ENCODE measurements around the gene TSHZ2. TPM values are rescaled to one million over a fixed set of nuclear protein-coding genes. Genes with fewer than 3 reads are reported as not detected.
"Not testable (repeated sequence)": the region's sequence is repeated elsewhere in the genome, so short reads cannot be mapped to it uniquely, and the experiment has no call there.

TSHZ2 gene
- total RNA-seq, 1 donor from 2014 or later: 12.6 TPM

DNA sequence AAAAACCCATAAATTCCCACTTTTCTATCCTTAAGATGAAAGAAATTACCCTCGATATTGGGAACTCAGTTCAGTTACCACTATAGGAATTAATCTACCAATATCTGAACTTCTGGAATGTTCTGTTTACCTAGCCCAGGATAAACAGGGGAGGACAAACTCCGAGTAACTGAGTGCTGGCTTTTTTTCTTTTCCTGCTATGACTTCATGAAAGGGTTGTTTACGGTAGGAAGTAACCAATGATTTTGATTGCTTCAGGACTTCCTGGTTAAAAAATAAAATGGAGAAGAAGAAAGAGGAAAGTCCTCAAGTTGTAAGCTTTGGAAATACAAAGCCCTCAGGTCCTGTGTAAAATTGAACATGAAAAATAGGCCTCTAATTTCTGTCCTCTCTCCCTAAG is 453.8 kb downstream of the TSHZ2 start:
- ATAC-seq (no peak), DNase-seq (no peak)
- Histone ChIP-seq H3K27me3 (ENCODE audit: low read depth) (no peaks in the 10 kb centered on the region), H3K4me3 (no peak overlapping the region), H3K36me3 (no peaks in the 10 kb centered on the region), H3K9me3 (no peaks in the 10 kb centered on the region), H3K4me1 (no peaks in the 10 kb centered on the region), H3K27ac (no peak overlapping the region)
- intact Hi-C loops (cut with DNase I): no loop called here
- TF ChIP-seq, protein P1, sequence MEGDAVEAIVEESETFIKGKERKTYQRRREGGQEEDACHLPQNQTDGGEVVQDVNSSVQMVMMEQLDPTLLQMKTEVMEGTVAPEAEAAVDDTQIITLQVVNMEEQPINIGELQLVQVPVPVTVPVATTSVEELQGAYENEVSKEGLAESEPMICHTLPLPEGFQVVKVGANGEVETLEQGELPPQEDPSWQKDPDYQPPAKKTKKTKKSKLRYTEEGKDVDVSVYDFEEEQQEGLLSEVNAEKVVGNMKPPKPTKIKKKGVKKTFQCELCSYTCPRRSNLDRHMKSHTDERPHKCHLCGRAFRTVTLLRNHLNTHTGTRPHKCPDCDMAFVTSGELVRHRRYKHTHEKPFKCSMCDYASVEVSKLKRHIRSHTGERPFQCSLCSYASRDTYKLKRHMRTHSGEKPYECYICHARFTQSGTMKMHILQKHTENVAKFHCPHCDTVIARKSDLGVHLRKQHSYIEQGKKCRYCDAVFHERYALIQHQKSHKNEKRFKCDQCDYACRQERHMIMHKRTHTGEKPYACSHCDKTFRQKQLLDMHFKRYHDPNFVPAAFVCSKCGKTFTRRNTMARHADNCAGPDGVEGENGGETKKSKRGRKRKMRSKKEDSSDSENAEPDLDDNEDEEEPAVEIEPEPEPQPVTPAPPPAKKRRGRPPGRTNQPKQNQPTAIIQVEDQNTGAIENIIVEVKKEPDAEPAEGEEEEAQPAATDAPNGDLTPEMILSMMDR (IDR thresholded peaks at IDR 0.05): no peak

DNA sequence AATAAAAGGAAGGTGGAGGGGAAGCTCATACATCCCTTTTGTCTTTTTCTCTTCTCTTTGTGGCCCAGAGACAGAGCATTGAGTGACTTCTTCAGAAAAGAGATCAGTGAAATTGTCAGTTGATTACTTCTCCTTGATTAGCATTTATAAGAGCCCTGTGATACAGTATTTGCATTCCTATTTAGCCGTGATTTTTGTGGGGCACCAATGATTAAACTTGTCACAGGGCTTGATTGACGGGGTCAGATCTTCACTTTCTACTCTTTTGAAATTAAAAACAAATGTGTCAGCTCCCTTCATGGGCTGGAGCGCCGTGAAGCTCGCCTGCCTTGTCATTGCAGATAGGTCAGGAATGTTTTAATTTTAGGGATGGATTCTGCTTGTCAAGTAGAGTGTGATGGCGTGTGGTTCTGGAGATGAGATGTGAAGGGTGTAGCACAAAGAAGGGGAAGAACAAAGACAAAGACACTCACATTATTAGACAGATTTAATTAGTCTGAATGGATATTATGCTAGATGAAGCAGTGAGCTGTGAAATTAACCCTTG is 454.7 kb downstream of the TSHZ2 start:
- intact Hi-C loops (cut with DNase I): no loop called here
- Histone ChIP-seq H3K9me3 (no peaks in the 10 kb centered on the region), H3K4me1 (no peaks in the 10 kb centered on the region), H3K27ac (no peak overlapping the region), H3K4me3 (no peak overlapping the region), H3K36me3 (no peaks in the 10 kb centered on the region), H3K27me3 (ENCODE audit: low read depth) (no peaks in the 10 kb centered on the region)
- TF ChIP-seq, protein P1 (IDR thresholded peaks at IDR 0.05): no peak
- ATAC-seq: no peak
- DNase-seq: no peak

DNA sequence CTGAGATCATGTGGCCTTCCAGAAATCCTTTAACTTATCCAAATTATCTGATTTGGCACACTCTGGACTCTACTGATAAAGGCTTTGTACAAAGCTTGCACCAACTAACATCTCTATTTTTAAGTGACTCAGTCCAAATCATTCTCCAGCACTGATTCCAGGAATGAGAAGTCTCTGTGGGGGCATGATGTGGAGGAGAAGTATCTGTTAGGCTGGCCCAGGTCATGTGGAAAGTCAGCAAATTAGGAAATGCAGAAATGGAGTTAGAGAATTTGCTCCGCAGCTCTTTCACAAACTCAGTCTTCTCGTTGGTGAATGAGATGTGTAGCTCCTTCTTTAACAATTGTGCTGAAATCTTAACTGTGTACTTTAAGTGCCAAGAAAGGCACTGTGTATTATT is 455.8 kb downstream of the TSHZ2 start:
- Histone ChIP-seq H3K36me3 (no peaks in the 10 kb centered on the region), H3K4me3 (no peak overlapping the region), H3K27me3 (ENCODE audit: low read depth) (no peaks in the 10 kb centered on the region), H3K4me1 (no peaks in the 10 kb centered on the region), H3K27ac (no peak overlapping the region), H3K9me3 (no peaks in the 10 kb centered on the region)
- TF ChIP-seq, protein P1 (IDR thresholded peaks at IDR 0.05): no peak
- no peak for DNase-seq
- intact Hi-C loops (cut with DNase I): no loop called here
- no peak for ATAC-seq

DNA sequence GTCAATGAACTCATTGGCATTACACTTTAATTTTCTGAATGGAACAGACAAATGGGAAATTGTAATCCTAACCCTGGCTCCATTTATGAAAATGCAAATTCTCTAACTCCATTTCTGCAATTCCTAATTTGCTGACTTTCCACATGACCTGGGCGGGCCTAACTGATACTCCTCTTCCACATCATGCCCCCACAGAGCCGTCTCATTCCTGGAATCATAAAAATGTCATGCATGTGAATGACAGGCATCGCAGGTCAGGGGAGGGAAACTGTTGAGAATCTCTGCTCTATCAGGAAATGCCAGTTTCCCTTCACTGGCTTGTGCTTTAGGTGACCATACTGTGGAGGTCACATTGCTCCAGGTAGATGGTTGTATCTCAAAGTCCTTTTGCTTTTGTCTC is 456.4 kb downstream of the TSHZ2 start:
- TF ChIP-seq, protein P1 (IDR thresholded peaks at IDR 0.05): no peak
- no peaks in the 10 kb centered on the region for H3K9me3 ChIP-seq

DNA sequence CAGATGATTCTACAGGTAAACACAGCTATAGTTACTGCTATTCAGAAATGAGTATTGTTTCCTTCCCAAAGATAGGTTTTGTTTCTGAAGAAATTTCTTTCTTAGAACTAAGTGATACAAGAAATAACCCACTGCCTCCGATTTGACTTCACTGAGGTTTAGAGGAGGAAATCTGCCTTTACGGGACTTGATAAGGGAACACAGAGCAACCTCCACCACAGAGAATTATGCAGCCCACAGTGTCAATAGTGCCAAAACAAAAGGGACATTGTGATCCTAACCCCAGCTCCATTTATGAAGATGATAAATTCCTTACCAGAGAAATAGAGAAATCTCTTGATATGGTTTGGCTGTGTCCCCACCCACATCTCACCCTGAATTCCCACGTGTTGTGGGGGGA is 456.8 kb downstream of the TSHZ2 start:
- DNase-seq (no peak), ATAC-seq (no peak)
- Histone ChIP-seq H3K4me3 (no peak overlapping the region), H3K4me1 (no peaks in the 10 kb centered on the region), H3K27ac (no peak overlapping the region), H3K27me3 (ENCODE audit: low read depth) (no peaks in the 10 kb centered on the region), H3K9me3 (no peaks in the 10 kb centered on the region), H3K36me3 (no peaks in the 10 kb centered on the region)
- intact Hi-C loops (cut with DNase I): no loop called here
- TF ChIP-seq, protein P1 (IDR thresholded peaks at IDR 0.05): no peak

More for the DNA sequence above, 456.4 kb downstream of the TSHZ2 start:
- Histone ChIP-seq H3K36me3 (no peaks in the 10 kb centered on the region), H3K4me3 (no peak overlapping the region), H3K4me1 (no peaks in the 10 kb centered on the region), H3K27me3 (ENCODE audit: low read depth) (no peaks in the 10 kb centered on the region), H3K27ac (no peak overlapping the region)
- no peak for DNase-seq
- intact Hi-C loops (cut with DNase I): no loop called here
- ATAC-seq: no peak

DNA sequence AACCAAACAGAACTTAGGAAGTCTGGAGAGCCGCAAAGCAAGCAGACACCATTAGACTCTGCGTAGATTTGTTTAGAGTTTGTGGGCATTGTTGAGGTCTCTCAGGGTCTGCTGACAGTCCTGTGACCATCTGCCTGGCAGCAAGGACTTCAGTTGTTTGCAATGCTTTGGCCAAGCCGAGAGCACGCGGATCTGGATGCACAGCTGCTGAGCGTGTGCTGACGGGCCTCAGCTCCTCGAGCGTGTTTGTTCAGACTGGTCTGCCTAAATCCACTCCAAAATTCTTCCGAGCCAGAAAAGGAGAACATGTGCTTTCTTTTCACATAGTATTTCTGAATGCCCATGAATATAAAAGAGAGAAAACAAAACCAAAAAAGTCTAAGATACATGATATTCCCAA is 462.5 kb downstream of the TSHZ2 start:
- DNase-seq: no peak
- intact Hi-C loops (cut with DNase I): no loop called here
- H3K4me1 ChIP-seq: no peaks in the 10 kb centered on the region
- H3K27ac ChIP-seq: no peak overlapping the region
- H3K9me3 ChIP-seq: no peaks in the 10 kb centered on the region
- H3K36me3 ChIP-seq: no peaks in the 10 kb centered on the region
- no peak overlapping the region for H3K4me3 ChIP-seq
- no peak for ATAC-seq
- TF ChIP-seq, protein P1 (IDR thresholded peaks at IDR 0.05): no peak
- no peaks in the 10 kb centered on the region for H3K27me3 ChIP-seq (ENCODE audit: low read depth)

DNA sequence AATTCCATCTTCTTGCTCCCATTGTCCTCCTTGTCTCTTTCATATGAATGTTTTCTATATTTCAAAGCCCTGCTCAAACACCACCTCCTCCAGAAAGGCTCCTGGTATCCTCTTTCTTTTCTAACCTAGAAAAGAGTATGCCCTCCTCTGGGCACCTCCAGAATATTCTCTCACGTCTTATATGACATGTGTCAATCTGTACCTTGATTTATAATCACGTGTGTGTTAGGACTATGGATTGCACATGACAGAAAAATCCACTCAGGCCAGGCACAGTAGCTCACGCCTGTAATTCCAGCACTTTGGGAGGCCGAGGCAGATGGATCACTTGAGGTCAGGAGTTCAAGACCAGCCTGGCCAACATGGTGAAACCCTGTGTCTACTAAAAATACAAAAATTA is 464.8 kb downstream of the TSHZ2 start:
- intact Hi-C loops (cut with DNase I); H3K4me3 ChIP-seq; H3K9me3 ChIP-seq; DNase-seq; H3K36me3 ChIP-seq; ATAC-seq; H3K4me1 ChIP-seq; H3K27ac ChIP-seq; H3K27me3 ChIP-seq (ENCODE audit: low read depth): not testable (repeated sequence)
